HUES48 (cell line): ENCODE data around the gene PDZD4.

Experiments
- H3K27ac ChIP-seq: one replicate; pipeline ENCODE4 v1.7.0; 2013; ENCODE audit warnings: low read depth, low read length, inconsistent platforms
- H3K27me3 ChIP-seq: 2 replicates; pipeline ENCODE4 v1.6.1; 2013; ENCODE audit warnings: mild to moderate bottlenecking, low read length; ENCODE audit not compliant: control insufficient read depth, insufficient read depth
- H3K36me3 ChIP-seq: 2 replicates; pipeline ENCODE4 v1.6.1; 2013; ENCODE audit warnings: low read length; ENCODE audit not compliant: control insufficient read depth, insufficient read depth
- H3K4me1 ChIP-seq: 2 replicates; pipeline ENCODE4 v1.6.1; 2013; ENCODE audit warnings: mild to moderate bottlenecking, low read length; ENCODE audit not compliant: control insufficient read depth, insufficient read depth
- H3K4me3 ChIP-seq: 2 replicates; pipeline ENCODE4 v1.5.1; 2013; ENCODE audit warnings: mild to moderate bottlenecking, low read depth, low read length
- H3K9ac ChIP-seq: 2 replicates; pipeline ENCODE4 v1.6.1; 2013; ENCODE audit warnings: mild to moderate bottlenecking, low read depth, low read length, moderate library complexity
- H3K9me3 ChIP-seq: 2 replicates; pipeline ENCODE4 v1.6.1; 2013; ENCODE audit warnings: low read length; ENCODE audit not compliant: control insufficient read depth, insufficient read depth

Gene PDZD4

DNA sequence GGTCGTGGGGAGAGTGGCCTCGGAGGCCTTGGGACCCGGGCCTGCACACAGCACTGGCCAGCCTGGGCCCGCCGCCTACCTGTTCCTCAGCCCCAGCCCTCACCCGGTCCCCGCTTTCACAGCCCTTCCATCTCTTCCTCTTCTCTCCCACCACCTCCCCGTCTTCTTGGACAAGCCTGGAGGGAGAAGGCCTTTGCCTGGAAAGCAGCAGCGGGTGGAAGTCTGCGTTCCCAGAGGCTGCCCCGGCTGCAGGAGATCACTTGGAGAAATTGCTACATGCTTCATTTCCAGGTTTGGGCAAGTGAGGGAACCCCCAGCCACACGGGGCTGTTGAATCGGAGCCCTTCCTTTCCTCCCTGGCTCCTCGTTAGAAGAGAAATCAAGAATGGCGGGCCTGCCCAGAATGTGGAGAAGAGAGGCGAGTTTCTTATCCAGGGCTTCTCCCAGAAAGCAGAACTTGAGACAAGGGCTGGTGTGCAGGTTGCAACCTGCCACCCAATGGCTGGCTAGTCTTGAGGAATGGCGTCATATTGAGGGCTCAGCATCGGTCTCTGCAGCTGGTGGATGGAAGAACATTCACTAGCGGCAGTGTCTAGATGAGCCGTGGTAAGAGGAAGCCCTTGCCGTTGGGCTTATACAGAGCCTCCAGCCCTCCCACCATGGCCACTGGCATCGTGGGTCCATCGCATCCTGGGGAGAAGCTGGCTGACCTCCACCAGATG is 1.2 kb upstream of the PDZD4 start:
- Histone ChIP-seq H3K4me3 (peak overlapping the region; percentile 50), H3K36me3 (no peaks in the 10 kb centered on the region), H3K4me1 (peaks cover 11% of the 10 kb centered on the region), H3K27ac (no peak overlapping the region), H3K9ac (no peak overlapping the region), H3K27me3 (peaks cover 7% of the 10 kb centered on the region; the same call in 1 of the 2 replicates), H3K9me3 (peaks cover 27% of the 10 kb centered on the region)

DNA sequence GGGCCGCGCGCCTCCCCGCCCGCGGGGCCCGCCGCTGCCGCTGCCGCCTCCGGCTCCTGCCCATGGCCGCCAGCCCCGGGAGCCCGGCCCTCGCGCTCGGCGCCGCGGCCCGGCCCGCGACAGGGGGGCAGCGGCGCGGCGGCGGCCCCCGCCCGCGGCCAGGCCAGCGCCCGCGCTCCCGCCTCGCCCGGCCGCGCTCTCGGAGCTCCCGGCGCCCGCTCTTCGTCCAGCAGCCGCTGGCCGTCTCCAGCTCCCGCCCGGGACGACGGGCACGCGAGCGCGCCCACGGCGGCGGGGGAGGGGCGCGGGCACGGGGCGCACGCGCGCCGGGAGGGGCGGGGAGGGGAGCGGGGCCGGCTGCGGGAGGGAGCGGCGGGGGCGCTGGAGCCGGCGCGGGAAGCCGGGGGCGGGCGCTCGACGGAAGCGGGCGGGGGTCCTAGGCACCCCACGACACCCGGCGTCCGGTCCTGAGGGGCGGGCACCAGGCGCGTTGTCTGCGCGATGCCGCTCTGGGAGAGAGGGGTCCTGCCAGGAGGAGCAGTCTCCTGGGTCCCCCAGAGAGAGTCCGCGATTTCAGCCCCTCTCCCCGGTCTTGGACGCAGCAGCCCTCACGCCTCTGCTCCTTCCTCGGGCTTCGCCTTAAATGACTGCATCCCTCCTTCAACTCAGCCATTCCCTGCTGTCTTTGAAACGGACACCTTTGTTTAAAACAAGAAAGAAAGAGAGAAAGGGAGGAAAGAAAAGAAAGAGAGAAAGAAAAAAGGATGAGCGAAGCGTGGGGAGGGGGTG is 490 bp upstream of the PDZD4 start:
- H3K9me3 ChIP-seq = peaks cover 24% of the 10 kb centered on the region
- peaks cover 7% of the 10 kb centered on the region; the same call in 1 of the 2 replicates for H3K27me3 ChIP-seq
- H3K9ac ChIP-seq = 0 out of 2 replicates have a peak overlapping the region, but pooled peaks have one; percentile 8
- peak overlapping the region; percentile 50 for H3K4me3 ChIP-seq
- peak overlapping the region; percentile 33 for H3K27ac ChIP-seq
- peaks cover 12% of the 10 kb centered on the region for H3K4me1 ChIP-seq
- H3K36me3 ChIP-seq = no peaks in the 10 kb centered on the region

DNA sequence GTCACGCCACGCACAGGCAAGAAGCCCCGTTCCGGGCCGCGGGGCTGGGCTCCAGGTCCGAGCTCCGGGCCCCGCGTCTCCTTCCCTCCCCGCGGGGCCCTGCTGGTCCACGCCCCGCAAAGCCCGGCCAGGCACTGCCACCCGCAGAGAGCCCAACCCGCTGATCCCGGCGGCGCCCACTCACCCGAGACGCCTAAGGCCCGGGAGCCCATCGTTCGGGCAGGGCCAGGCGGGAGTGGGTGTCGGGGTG is 870 bp downstream of the PDZD4 start:
- peaks cover 23% of the 10 kb centered on the region for H3K9me3 ChIP-seq

DNA sequence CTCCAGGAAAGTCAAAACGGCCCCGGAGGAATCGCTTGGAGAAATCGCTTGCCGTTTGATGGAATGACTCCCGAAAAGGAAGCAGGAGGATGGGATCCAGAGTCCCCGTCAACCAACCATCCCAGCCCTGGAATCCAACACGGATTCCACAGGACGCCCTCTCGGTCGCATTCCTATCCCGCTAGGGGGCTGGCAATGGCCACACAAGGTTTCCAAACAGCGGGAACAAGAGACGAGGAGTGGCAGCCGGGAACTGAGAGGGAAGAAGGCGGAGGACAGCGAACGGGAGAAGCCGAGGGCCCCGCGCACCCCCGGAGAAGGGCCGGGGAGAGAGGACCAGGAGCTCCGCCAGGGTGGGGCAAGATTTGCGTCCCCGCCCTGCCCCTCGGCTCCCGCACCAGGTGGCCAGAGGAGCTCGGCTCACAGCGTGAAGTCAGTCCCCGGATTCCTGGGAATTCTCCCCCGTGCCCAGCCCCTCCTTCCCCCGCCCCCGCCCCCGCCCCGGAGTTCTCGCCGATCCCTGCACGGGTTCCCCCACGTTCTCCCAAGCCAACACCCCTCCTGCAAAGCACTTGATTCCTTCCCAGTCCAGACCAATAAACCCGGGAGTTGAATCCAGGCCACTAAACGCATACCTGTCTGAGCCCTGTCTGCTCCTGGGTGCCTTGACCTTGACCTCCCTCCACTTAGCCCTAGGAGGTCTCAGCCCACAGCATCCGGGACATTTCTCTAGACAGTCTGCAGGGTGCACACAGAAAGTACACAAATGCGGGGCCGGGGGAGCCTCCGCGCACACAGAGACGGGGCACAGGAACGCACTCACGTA is 1.4 kb downstream of the PDZD4 start:
- H3K36me3 ChIP-seq = no peaks in the 10 kb centered on the region
- peak overlapping the region; percentile 83 for H3K27ac ChIP-seq
- peaks cover 29% of the 10 kb centered on the region for H3K9me3 ChIP-seq
- peak overlapping the region; percentile 76 for H3K4me3 ChIP-seq
- H3K27me3 ChIP-seq = peaks cover 7% of the 10 kb centered on the region; the same call in 1 of the 2 replicates
- H3K4me1 ChIP-seq = peaks cover 22% of the 10 kb centered on the region
- H3K9ac ChIP-seq = peak overlapping the region; percentile 44; the same call in 1 of the 2 replicates

More for the DNA sequence above, 870 bp downstream of the PDZD4 start:
- peaks cover 22% of the 10 kb centered on the region for H3K4me1 ChIP-seq
- peak overlapping the region; percentile 44; the same call in 1 of the 2 replicates for H3K9ac ChIP-seq
- H3K4me3 ChIP-seq = peak overlapping the region; percentile 76
- peak overlapping the region; percentile 54 for H3K27ac ChIP-seq
- H3K27me3 ChIP-seq = peaks cover 7% of the 10 kb centered on the region; the same call in 1 of the 2 replicates
- no peaks in the 10 kb centered on the region for H3K36me3 ChIP-seq

- Histone ChIP-seq H3K27me3 (peaks cover 7% of the 10 kb centered on the region; the same call in 1 of the 2 replicates), H3K27ac (peak overlapping the region; percentile 83), H3K36me3 (no peaks in the 10 kb centered on the region), H3K9ac (peak overlapping the region; percentile 33; the same call in 1 of the 2 replicates), H3K4me3 (peak overlapping the region; percentile 76), H3K4me1 (peaks cover 22% of the 10 kb centered on the region), H3K9me3 (peaks cover 28% of the 10 kb centered on the region)
Observed at GRCh38 chrX:153828308-153828707, 2.0 kb downstream of the PDZD4 start.

GRCh38 chrX:153827903-153828302 is 2.4 kb downstream of the PDZD4 start:
- peak overlapping the region; percentile 83 for H3K27ac ChIP-seq
- H3K36me3 ChIP-seq = no peaks in the 10 kb centered on the region
- H3K27me3 ChIP-seq = peaks cover 7% of the 10 kb centered on the region; the same call in 1 of the 2 replicates
- peak overlapping the region; percentile 76 for H3K4me3 ChIP-seq
- H3K4me1 ChIP-seq = peaks cover 22% of the 10 kb centered on the region
- peaks cover 28% of the 10 kb centered on the region for H3K9me3 ChIP-seq
- no peak overlapping the region for H3K9ac ChIP-seq

DNA sequence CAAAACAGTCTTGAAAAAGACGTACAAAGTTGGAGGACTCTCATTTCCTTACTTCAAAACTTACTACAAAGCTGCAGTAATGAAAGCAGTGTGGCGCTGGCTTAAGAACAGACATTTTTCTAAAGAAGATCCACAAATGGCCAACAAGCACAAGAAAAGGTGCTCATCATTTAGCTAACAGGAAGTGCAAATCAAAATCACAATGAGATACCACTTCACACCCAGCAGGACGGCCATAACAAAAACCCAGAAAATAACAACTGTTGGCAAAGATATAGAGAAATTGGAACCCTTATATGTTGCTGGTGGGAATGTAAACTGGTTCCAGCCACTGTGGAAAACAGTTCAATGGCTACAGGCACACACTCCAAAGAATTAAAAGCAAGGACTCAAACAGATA is 3.3 kb downstream of the PDZD4 start:
- H3K9me3 ChIP-seq = peaks cover 24% of the 10 kb centered on the region
- H3K36me3 ChIP-seq = no peaks in the 10 kb centered on the region
- H3K27ac ChIP-seq = peak overlapping the region; percentile 62
- peak overlapping the region; percentile 76 for H3K4me3 ChIP-seq
- peaks cover 22% of the 10 kb centered on the region for H3K4me1 ChIP-seq
- no peak overlapping the region for H3K9ac ChIP-seq
- peaks cover 7% of the 10 kb centered on the region; the same call in 1 of the 2 replicates for H3K27me3 ChIP-seq

DNA sequence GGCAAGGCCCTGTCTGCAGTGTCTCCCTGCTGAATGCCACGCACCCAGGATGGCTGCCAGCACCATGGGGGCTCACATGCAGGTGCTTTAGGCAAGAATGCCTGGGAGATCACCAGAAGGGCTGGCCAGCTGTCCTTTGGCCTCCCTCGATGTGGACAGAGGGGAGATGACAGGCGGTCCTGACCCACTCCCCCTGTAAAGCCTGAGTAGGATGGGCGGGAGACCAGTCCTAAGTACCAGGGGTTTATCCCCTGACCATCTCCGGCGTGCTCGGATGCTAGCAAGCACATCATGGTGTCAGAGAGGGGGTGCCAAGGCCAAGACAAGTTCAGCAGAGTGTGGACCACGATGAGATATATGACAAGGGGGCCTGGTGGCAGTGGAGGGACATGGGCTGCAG is 5.3 kb downstream of the PDZD4 start:
- H3K36me3 ChIP-seq = no peaks in the 10 kb centered on the region
- no peaks in the 10 kb centered on the region for H3K27me3 ChIP-seq
- no peak overlapping the region for H3K27ac ChIP-seq
- peaks cover 33% of the 10 kb centered on the region for H3K9me3 ChIP-seq
- H3K4me1 ChIP-seq = peaks cover 26% of the 10 kb centered on the region
- H3K9ac ChIP-seq = no peak overlapping the region
- no peak overlapping the region for H3K4me3 ChIP-seq

GRCh38 chrX:153824348-153824747 is 6.0 kb downstream of the PDZD4 start:
- H3K4me1 ChIP-seq = peaks cover 26% of the 10 kb centered on the region
- H3K27me3 ChIP-seq = no peaks in the 10 kb centered on the region
- H3K9me3 ChIP-seq = peaks cover 35% of the 10 kb centered on the region
- H3K4me3 ChIP-seq = no peak overlapping the region
- no peak overlapping the region for H3K9ac ChIP-seq
- H3K27ac ChIP-seq = no peak overlapping the region
- no peaks in the 10 kb centered on the region for H3K36me3 ChIP-seq

DNA sequence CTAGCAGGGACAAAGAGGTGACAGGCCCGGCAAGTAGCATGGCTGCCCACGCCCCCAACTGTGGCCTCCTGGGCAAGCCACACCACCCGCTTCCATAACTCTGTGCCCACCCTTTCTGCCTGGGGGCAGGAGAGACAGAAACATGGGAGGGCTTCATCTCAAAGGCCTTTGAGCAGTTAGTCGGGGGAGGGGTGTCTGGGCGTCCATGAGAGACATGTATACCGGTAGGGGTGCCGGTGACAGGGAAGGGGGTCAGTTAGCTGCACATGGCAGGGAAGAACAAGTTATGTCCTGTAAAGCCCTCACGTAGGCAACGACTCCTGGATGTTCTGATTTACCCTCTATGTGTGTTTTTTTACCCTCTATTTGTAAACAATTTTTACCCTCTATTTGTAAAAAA is 9.3 kb downstream of the PDZD4 start:
- Histone ChIP-seq H3K9me3 (peaks cover 43% of the 10 kb centered on the region), H3K27ac (no peak overlapping the region)

More for the DNA sequence above, 9.3 kb downstream of the PDZD4 start:
- H3K4me1 ChIP-seq = peaks cover 17% of the 10 kb centered on the region; the same call in 1 of the 2 replicates
- H3K27me3 ChIP-seq = no peaks in the 10 kb centered on the region
- no peaks in the 10 kb centered on the region for H3K36me3 ChIP-seq
- H3K4me3 ChIP-seq = no peak overlapping the region
- no peak overlapping the region for H3K9ac ChIP-seq
